GM19035 (cell line): ENCODE results near the gene NCKAP1.
"Not testable (repeated sequence)": the region's sequence is repeated elsewhere in the genome, so short reads cannot be mapped to it uniquely, and the experiment has no call there.

Experiments used
- ATAC-seq: cut with Tn5 transposase; IDR thresholded peaks from one replicate; pipeline ENCODE4 v1.9.1; 2021; ENCODE audit not compliant: unreplicated experiment

Gene NCKAP1

GRCh38 chr2:183010112-183010511, 28.1 kb downstream of the NCKAP1 start:
- ATAC-seq = no peak

GRCh38 chr2:183009249-183009899, 28.9 kb downstream of the NCKAP1 start:
- no peak for ATAC-seq

GRCh38 chr2:183001948-183002347, 36.3 kb downstream of the NCKAP1 start:
- no peak for ATAC-seq

GRCh38 chr2:183000846-183001245, 37.4 kb downstream of the NCKAP1 start:
- no peak for ATAC-seq

GRCh38 chr2:182999348-183000028, 38.8 kb downstream of the NCKAP1 start:
- ATAC-seq = no peak

- no peak for ATAC-seq
Measured at GRCh38 chr2:182994228-182994912, 43.9 kb downstream of the NCKAP1 start.

- no peak for ATAC-seq
Measured at GRCh38 chr2:182982941-182983340, 55.3 kb downstream of the NCKAP1 start.

- not testable (repeated sequence) for ATAC-seq
Measured at GRCh38 chr2:182981475-182981874, 56.8 kb downstream of the NCKAP1 start.

GRCh38 chr2:182980652-182981051, 57.6 kb downstream of the NCKAP1 start:
- no peak for ATAC-seq

GRCh38 chr2:182980115-182980514, 58.1 kb downstream of the NCKAP1 start:
- peak; percentile 77 for ATAC-seq

- ATAC-seq = no peak
Measured at GRCh38 chr2:182977463-182977862, 60.8 kb downstream of the NCKAP1 start.

- ATAC-seq = no peak
Measured at GRCh38 chr2:182973441-182974352, 64.6 kb downstream of the NCKAP1 start.

- no peak for ATAC-seq
Measured at GRCh38 chr2:182972548-182972942, 65.7 kb downstream of the NCKAP1 start.

- peak; percentile 66 for ATAC-seq
Measured at GRCh38 chr2:182971820-182972547, 66.3 kb downstream of the NCKAP1 start.

GRCh38 chr2:182970486-182970885, 67.8 kb downstream of the NCKAP1 start:
- ATAC-seq = no peak

- ATAC-seq = no peak
Measured at GRCh38 chr2:182968493-182968892, 69.8 kb downstream of the NCKAP1 start.

- not testable (repeated sequence) for ATAC-seq
Measured at GRCh38 chr2:182966356-182966755, 71.9 kb downstream of the NCKAP1 start.

- no peak for ATAC-seq
Measured at GRCh38 chr2:182962641-182963040, 75.6 kb downstream of the NCKAP1 start.

GRCh38 chr2:182960869-182961268, 77.4 kb downstream of the NCKAP1 start:
- ATAC-seq = not testable (repeated sequence)

- no peak for ATAC-seq
Measured at GRCh38 chr2:182954789-182955188, 83.5 kb downstream of the NCKAP1 start.
